CD4-positive, alpha-beta T cell treated with Interleukin-2 at 100 ng/mL for 4 hours (primary cell): ENCODE measurements around the gene HASPIN.

Experiments used
- DNase-seq: peaks from one replicate; pipeline ENCODE4 v3.0.0-alpha.2; 2020; ENCODE audit warnings: low spot score

Gene HASPIN

DNA sequence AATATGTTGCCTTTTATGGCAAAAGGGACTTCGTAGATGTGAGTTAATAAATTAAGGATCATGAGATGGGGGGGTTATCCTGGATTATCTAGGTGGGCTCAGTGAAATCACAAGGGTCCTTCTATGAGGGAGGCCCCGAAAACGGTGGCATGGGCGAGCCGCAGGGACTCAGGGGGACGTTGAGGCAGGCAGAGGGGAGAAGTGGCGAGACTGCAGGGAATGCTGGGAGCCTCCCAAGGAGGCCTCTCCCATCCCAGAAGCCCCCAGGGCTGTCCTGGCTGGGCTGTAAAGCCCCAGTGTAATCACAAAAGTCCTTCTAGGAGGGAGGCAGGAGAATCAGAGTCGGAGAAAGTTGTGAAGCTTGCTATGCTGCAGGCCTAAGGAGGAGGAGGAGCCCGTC, 42.3 kb downstream of the HASPIN start:
- no peak for DNase-seq

DNA sequence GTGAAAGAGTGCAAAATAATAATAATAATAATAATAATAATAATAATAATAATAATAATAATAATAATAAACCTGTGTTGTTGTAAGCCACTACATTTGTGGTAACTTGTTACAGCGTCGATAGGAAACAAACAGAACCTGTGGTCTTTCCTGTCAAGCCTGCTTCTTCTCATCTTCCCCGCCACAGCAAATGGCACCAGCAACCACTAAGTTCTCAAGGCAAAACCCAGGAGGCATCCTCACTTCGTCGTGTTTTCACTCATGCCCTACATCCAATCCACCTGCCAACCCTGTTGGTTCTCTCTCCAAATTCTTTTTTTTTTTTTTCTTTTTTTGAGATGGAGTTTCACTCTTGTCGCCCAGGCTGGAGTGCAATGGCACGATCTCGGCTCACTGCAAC, 43.1 kb downstream of the HASPIN start:
- peak; percentile 36 for DNase-seq

DNA sequence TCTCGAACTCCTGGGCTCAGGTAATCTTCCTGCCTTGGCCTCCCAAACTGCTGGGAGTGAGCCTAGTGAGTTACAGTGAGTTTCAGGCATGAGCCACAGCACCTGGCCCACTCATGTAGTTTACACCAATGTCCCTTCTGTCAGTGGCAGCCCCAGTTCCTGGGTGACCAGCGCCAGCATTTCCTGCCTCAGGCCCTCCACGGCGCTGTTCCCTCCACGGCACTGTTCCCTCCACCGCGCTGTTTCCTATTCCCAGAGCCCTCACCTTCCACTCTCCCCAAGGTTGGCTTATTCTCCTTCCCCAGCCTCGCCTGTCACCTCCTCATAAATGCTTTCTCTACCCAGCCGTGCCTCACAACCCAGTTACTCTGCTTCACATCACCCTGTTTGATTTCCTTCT, 44.6 kb downstream of the HASPIN start:
- no peak for DNase-seq

DNA sequence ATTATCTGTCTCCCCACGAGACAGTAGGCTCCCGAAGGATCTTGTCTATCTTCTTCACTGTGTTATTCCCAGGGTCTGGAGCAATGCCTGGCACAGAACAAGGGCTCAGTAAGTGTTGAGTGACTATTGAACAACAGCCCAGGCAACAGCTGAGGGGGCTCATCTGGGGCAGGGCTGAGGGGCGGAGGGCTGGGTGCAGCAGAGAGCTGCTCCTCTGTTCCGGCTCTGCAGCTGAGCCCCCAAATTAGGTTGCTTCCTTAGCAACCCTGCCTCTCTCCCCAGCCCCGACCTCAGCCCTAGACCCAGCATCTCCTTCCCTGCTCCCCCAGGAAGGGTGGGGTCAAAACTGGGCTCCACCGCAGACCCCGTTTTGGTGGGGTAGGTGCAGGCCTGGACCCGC, 45.1 kb downstream of the HASPIN start:
- no peak for DNase-seq

DNA sequence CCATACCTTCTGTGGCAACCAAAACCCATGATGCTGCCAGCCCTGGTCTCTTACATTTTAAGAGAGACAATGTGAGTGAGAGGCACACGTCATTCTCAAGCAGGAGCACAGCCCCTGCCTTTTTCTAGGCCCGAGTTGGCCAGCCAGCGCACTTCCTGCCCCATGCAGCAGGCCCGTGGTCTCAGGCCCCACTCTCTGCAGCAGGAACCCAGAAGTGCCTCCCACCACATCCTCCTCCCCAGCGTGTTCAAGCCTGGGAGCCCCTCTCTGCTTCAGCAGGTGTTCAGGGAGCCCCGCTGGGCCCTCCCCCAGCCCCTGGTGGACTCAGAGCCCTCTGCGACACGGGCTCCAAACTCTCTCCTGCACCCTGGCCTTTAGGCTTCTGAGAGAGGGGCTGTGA, 46.8 kb downstream of the HASPIN start:
- DNase-seq: peak; percentile 38

DNA sequence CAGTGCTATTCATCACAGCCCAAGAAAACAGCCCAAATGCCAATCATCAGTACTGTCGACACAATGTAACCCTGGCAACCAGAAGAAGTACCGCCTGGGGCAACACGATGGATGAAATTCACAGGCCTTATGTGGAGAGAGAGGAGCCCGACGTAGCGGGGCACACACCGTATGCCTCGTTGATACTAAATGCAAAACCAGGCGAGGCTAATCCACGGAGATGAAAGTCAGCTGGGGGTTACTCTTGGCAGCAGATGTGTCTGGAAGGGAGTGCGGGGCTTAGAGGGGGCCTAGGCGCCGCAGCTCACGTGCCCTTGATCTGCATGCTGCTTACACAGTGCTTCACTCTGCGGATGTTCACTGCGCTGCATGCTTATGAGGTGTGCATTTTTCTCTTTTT, 47.4 kb downstream of the HASPIN start:
- no peak for DNase-seq

DNA sequence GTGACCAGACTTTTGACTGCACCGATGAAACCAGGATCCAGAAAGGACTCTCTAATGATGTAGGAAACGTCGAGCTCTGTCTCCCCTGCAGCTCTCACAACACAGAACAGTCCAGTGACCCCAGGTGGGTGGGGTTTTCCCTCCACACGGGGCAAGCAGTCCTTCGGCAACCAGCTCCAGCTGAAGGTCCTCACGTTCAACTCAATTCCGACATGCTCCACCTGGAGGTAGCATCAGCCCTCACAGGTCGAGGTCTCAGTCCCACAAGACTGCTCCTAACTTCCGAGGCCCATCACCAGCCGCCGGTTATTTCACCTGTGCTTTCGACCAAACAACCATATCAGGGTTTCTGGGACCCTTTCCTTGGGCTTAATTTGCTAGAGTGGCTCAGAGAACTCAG, 49.1 kb downstream of the HASPIN start:
- DNase-seq: no peak

DNA sequence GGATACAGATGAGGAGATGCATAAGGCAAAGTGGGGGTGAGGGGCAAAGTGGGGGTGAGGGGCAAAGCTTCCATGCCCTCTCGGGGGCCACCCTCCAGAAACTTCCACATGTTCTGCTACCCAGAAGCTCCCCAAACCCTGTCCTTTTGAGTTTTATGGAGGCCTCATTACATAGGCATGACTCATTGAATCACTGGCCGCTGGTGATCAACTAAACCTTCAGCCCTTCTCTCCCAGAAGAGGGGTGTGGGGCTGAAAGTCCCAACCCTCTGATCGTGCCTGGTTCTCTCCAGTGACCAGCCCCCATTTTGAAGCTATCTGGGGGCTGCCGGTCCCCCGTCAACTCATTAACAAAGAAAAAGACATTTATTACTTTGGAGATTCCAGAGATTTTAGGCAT, 49.8 kb downstream of the HASPIN start:
- no peak for DNase-seq

DNA sequence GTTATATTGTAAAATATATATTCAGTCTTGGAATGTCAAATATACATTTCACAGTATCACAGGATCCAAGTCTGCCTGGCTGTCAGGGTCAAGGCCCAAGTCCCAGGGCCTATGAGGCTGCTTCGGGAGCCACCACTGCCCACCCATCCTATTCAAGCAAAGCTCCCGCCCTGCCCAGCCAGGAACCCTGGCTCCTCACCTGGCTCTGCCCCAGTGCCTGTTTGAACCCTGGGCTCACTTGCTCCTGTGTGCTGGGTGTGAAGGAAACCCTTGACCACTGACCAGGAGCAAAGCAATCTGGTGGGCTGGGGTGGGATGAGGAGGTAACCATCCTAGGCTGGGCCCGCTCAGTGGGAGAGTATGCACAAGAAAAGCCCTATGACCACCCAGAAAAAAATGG, 50.3 kb downstream of the HASPIN start:
- DNase-seq: no peak
